Measurements from ENCODE around the gene CFAP99. TPM values are rescaled to one million over a fixed set of nuclear protein-coding genes. Genes with fewer than 3 reads are reported as not detected.
"Not testable (repeated sequence)": the region's sequence is repeated elsewhere in the genome, so short reads cannot be mapped to it uniquely, and the experiment has no call there.

The CFAP99 gene
- total RNA-seq, 2 donors from 2014 or later, result not detected

DNA sequence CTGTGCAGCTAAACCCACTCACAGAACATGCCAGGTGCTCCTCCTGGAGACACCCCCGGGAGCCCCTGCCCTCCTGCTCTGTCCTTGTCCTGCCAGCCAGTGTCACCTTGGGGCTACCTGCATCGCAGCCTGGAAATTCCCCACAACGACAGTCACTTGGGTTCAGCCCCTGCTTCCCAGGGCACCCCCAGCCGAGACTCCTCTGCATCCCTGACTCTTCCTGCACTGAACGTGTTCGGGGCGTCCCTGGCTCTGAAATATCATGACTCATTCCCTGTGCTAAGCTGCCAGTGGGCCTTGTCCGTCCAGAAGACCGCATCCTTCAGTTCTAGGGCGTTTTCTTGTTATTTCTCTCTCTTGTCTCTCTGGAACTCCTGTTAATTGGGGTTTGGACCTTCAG, 5.8 kb downstream of the CFAP99 start:
- intact Hi-C loops (cut with DNase I), result loop anchor here in 1 of 2 donors (10.0 kb wide), 1 partner anchor 100 kb away; no protein-coding TSS in a partner anchor
- DNase-seq (ENCODE audit: low spot score), result no peak

DNA sequence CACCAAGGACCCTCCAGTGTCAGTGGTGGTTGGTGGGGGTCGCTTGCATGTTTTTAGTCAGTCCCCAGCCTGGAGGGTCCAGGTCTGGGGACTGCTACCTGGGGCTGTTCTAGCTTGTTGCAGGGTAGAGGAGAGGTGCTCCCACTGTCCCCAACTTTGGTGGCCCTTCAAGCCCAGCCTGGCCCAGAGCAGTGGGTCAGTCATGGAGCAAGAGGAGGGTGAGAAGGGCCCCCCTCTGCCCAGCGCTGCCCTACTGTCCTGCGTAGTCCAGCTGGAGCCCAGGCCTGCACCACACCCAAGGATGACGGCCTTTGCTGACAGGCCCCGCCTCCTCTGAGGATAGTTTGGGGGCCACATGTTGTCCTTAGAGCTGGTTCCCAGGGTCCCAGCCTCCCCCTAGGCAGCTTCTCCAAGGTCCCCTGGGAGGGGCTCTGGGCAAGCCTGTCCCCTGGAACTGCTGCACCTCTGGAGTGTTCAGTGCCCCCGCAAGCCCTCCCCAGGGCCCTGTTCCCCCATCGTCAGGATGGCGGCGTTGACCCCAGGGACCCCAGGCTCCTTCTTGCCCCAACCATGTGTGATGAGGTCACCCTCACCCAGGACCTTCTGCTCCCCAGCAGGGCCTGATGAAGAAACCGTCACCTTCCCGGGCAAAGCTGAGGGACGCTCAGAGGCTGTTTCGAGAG, 6.8 kb downstream of the CFAP99 start:
- no peak for DNase-seq (ENCODE audit: low spot score)
- intact Hi-C loops (cut with DNase I), result loop anchor here in 1 of 2 donors (10.0 kb wide), 1 partner anchor 99 kb away; no protein-coding TSS in a partner anchor

DNA sequence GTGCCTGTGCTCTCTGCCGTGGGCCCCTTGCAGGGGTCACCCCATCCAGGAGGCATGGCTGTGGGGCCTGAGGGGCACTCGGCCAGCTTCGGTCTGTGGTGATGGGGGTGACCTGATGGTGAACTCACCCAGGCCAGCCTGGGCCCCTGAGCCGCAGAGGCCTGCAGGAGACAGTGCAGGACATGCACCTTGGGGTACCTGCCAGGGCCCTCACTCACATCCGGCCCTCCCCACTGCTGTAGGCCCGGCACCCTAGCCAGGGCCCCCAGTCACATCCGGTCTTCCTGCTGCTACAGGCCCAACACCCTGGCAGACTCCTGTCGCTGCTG, 7.3 kb downstream of the CFAP99 start:
- DNase-seq (ENCODE audit: low spot score), result no peak
- intact Hi-C loops (cut with DNase I), result loop anchor here in 1 of 2 donors (10.0 kb wide), 1 partner anchor 99 kb away; no protein-coding TSS in a partner anchor

DNA sequence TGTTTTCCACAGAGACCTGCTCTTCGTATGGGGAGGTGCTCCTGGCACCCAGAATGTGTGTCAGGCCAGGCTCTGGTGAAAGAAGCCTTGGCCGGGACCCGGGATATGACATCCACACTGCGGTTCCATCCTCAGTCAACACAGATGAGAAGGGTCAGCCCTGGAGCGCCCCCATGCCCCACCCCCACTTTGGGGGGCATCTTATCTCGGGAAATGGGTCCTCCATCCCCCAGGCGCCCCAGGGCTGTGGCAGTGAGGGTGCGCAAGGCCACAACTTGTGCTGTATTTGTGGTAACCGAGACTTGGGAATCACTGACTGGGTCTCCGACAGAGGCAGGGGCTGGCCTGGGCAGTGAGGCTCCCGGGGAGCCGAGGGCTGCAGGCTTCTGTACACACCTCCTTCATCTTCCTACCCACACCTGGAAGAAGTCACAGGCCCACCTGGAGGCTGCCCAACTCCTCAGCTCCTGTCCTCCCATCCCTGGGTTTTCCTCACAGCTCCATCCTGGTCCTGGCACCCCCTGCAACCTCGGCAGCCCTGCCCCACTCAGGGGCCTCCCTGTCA, 8.0 kb downstream of the CFAP99 start:
- no peak for DNase-seq (ENCODE audit: low spot score)
- intact Hi-C loops (cut with DNase I), result loop anchor here in 1 of 2 donors (10.0 kb wide), 1 partner anchor 98 kb away; no protein-coding TSS in a partner anchor

DNA sequence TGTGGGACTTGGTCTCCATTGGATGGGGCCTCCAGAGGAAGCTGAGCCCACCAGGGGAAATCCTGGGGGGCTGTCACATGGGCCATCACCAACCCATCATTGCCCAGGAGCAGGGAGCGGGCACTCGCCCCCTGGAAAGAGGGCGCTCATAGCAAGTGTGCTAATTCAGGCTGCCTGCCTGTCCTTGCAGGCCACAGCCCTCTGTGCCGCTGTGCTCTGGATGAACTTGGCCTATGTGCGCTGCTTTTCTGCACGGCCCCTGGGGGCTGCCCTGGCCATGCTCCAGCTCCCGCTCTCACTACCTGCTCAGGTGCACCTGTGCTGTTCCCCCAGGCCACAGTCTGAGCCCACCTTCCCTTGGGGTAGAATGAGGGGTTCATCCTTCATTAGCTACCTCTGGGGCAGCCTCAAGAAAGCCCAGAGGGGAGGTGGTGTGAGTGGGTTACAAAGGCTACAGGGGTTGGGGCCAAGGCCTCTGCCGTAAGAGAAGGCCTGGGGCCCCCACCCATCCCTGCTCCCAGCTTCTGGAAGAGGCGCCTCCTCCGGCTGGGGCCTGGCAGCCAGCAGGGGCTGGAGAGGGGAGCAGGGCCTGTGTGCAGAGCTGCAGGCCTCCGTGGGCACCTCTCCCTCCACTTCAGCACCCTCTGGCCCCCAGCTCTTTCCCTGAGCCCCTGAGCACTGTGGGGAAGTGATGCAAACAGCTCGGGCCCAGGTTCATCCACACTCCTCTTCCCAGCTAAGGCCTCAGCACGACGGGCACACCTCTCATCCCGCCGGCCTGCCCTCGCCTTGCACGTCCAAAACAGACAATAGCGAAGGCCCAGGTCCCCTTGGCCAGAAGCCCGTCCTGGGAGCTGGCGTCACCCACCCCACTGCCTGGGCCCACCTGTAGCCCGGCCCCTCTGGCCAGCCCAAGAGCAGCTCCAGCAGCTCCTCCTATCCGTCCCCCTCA, 8.9 kb downstream of the CFAP99 start:
- no peak for DNase-seq (ENCODE audit: low spot score)
- intact Hi-C loops (cut with DNase I), result loop anchor here in 1 of 2 donors (10.0 kb wide), 1 partner anchor 97 kb away; no protein-coding TSS in a partner anchor

DNA sequence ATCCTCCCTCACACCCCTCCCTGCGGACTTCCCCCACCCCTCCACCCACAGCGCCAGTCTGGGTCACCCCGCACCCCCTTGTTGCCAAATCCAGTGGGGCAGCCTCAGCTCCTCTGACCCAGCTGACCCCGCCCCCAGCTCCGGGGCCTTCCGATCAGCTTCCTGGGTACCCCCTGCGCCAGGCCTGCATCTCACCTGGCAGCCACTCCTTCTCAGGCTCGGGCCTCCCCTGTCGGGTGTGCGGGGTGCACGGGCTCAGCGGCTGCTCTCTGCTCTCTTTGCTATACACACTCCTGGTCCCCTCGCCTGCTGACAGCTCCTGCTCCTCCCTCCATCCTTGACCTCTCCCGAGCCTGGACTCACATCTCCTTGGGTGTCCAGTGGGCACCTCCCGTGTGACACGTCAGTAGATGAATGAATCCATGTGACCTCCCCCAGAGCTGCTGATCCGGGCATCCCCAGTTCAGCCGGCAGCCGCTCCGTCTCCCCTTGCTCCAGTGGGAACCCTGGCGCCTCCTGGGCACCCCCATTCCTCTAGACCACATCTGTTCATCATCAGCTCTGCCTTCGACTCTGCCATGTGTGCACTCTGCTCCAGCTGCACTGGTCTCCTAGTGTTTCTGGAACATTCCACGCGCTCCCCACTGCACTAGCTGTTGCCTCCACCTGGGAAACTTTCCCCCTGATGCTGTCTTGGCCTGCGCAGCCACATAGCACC, 9.9 kb downstream of the CFAP99 start:
- intact Hi-C loops (cut with DNase I), result loop anchor here in 1 of 2 donors (10.0 kb wide), 1 partner anchor 96 kb away; no protein-coding TSS in a partner anchor
- no peak for DNase-seq (ENCODE audit: low spot score)

DNA sequence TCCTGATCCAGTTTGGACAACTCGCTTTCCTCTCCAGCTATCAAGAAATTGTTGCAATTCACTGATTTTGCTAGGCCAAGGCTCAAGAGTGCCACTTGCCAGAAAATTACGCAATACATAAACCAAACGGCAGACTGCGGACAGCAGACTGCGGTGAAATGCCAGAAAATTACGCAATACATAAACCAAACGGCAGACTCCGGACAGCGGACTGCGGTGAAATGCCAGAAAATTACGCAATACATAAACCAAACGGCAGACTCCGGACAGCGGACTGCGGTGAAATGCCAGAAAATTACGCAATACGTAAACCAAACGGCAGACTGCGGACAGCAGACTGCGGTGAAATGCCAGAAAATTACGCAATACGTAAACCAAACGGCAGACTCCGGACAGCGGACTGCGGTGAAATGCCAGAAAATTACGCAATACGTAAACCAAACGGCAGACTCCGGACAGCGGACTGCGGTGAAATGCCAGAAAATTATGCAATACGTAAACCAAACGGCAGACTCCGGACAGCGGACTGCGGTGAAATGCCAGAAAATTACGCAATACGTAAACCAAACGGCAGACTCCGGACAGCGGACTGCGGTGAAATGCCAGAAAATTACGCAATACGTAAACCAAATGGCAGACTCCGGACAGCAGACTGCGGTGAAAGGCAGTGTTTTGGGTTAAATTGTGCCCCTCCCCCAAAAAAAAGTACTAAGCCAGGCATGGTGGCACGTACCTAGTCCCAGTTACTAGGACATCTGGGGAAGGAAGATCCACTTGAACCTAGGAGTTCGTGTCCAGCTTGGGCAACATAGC, 11.4 kb downstream of the CFAP99 start:
- intact Hi-C loops (cut with DNase I), result loop anchor here in 1 of 2 donors (10.0 kb wide), 1 partner anchor 95 kb away; no protein-coding TSS in a partner anchor
- not testable (repeated sequence) for DNase-seq (ENCODE audit: low spot score)

DNA sequence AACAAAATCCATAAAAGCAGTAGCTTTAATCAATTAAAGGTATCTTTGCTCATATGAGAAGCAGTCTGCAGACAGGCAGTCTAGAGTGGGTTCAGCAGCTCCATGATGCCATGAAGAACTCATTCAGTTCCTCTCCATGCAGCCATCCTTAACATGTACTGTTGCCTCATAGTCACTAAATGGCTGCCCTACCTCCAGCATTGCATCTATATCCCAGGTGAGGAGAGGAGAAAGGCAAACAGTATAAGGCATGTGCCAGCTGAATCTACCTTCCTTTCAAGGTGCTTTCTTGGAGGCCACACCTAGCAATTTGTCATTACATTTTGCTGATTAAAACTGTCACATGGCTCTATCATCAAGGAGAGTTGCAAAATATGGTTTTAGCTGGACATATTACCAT, 13.2 kb downstream of the CFAP99 start:
- no peak for DNase-seq (ENCODE audit: low spot score)
- intact Hi-C loops (cut with DNase I), result no loop called here

DNA sequence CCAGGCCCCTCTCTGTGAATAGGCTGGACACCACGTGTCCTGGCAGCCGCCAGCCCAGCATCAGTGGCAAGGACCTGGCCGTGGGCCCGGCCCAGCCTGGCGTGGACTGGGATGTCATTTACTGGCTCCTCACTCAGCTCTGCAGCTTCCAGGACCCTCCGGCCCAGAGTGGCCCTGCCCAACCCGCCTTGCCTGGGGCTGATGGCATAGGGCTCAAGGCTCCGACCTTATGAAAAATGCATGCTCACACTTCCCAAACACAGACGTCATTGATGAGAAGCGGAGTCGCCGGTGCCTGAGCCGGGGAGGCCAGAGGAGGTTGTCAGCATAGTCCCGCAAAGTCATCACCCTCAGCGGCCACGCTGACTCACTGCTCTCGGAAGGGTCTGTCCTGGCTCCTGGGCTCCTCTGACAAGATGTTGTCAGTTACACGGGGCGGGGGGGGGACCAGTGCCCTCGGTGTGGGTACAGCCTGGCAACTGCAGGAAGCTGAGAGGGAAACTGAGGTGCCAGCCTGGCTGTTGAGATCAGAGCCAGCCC, 14.3 kb downstream of the CFAP99 start:
- intact Hi-C loops (cut with DNase I), result no loop called here
- DNase-seq (ENCODE audit: low spot score), result no peak

DNA sequence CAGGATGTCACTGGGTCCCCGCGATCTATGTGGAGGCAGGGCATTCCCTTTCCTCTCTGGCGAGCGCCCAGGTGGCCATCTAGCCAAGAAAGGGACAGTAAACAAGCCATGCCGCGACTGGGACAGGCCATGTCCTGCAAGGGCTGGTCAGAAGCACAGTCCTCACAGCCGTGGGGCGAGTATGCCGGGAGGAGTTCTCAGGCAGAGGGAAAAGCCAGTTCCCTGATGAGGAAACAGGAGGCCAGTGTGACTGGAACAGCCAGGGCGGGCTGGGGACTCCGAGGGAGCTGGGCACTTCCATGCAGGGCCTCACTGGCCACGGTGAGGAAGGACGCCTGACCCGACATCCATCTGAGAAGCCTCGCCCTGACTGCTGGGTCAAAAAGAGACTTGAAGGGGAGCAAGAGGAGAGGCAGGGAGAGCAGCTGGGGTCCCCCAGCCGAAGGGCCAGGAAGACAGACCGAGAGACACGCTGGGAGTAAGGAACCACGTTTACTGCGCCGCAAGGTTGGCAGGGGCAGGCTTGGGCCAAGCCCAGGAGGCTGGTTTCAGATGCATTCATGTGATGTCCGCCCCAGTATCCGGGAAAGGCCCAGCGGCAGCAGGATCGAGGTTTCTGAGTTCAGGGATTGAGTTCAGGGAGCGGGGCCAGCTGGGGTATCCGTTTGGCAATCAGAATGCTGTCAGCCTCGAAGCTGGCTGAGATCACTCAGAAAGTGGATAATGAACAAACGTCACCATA, 15.0 kb downstream of the CFAP99 start:
- intact Hi-C loops (cut with DNase I), result no loop called here
- DNase-seq (ENCODE audit: low spot score), result no peak

DNA sequence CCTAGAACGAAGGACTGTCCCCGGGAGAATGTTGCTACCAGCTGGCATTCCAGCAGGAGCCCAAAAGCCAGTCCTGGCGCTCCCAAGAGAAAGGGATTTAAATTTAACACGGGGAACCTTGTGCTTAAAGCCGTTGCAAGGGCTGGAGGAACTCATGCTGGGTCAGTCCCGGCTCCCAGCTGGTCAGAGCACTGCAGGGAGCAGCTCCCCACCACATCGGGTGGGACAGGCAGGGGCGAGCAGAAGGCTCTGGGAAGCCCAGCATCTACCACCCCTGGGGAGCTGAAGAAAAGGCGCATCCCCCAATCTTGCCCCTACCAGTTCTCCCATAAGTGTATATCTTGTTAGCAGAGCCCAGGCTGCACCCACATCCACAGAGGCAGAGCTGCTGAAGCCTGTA, 15.7 kb downstream of the CFAP99 start:
- intact Hi-C loops (cut with DNase I), result no loop called here
- DNase-seq (ENCODE audit: low spot score), result no peak

DNA sequence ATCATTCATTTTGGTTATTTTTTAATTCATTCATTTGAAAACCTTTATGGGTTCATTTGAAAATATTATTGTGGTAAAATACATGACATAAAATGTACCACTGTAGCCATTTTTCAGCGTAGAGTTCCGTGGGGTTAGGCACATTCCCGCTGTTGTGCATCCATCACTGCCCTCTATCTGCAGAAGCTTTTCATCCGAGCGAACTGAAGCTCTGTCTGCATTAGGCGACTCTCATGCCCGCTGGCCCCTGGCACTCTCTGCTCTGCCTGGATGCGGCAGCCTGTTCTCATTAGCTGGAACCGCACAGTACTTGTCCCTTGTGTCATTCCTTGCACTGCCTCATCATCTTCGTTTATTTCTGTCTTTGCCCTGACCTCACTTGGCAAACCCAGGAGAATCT, 17.5 kb downstream of the CFAP99 start:
- no peak for DNase-seq (ENCODE audit: low spot score)
- intact Hi-C loops (cut with DNase I), result loop anchor here in 1 of 2 donors (5.0 kb wide), 1 partner anchor 339 kb away; no protein-coding TSS in a partner anchor

DNA sequence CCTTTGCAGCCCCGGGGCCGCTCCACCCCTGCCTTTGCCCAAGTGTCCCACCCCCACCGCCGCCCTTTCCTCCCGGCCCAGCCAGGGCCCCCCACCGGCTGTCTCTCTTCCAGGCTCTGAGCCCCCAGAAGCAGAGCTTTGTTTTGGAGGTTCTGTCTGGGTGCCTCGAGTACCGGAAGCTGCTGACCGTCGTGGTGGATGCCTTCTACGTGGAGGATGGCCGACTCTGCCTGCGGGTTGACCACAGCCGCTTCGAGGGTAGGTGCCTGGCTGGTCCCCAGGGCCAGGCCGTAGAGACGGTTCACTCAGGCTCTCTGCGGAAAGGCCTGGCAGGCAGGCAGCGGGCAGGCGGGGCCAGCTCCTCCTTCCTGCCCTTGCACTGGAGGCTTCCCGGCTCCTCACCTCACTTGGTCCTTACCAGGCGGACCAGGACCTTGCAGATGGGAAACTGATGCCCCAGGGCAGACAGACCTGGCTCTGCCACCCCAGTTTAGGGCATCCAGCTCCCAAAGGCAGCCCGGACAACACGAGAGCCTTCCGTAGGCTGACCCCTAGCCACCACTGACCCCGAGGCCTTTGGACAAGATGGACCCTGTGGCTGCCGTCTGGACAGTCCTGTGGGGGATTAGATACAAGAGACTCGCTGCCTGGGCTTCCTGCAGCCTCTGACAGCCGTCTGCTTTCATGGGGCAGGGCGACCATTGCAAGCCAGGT, 18.2 kb downstream of the CFAP99 start:
- intact Hi-C loops (cut with DNase I), result loop anchor here in 1 of 2 donors (5.0 kb wide), 1 partner anchor 340 kb away; no protein-coding TSS in a partner anchor
- DNase-seq (ENCODE audit: low spot score), result no peak

DNA sequence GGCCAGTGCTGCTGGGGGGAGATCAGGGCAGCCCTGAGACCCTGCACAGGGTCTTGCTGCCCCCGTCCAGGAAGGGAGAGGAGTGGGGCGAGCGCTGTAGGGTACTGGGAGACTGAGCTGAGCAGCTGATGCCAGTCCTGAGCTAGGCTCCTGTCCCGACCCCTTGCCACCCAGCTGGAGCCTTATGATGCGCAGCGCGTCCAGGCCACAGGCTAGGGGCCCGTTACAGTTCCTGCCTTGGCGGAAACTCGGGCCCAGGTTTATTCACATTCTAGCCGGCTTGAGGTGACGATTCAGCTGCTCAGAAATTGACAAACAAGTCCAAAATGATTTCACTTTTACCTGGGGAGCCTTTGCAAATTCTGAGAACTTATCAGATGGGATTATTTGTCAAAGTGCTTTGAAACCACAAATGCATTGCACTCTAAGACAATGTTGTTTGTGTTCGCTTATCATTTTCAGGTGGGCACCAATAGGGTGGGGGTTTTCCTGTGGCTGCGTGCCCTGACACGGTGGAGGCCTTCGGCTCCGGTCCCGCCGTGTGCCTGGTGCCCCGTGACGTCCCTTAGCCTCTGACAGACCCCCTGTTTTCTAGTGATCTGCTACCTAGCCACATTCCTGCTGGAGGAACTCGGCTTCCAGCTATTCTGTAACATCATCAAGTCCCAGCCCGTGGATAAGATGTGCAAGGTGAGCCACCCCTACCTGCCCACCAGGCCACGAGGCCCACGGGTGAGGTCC, 18.9 kb downstream of the CFAP99 start:
- intact Hi-C loops (cut with DNase I), result loop anchor here in 1 of 2 donors (5.0 kb wide), 1 partner anchor 340 kb away; no protein-coding TSS in a partner anchor
- DNase-seq (ENCODE audit: low spot score), result no peak

DNA sequence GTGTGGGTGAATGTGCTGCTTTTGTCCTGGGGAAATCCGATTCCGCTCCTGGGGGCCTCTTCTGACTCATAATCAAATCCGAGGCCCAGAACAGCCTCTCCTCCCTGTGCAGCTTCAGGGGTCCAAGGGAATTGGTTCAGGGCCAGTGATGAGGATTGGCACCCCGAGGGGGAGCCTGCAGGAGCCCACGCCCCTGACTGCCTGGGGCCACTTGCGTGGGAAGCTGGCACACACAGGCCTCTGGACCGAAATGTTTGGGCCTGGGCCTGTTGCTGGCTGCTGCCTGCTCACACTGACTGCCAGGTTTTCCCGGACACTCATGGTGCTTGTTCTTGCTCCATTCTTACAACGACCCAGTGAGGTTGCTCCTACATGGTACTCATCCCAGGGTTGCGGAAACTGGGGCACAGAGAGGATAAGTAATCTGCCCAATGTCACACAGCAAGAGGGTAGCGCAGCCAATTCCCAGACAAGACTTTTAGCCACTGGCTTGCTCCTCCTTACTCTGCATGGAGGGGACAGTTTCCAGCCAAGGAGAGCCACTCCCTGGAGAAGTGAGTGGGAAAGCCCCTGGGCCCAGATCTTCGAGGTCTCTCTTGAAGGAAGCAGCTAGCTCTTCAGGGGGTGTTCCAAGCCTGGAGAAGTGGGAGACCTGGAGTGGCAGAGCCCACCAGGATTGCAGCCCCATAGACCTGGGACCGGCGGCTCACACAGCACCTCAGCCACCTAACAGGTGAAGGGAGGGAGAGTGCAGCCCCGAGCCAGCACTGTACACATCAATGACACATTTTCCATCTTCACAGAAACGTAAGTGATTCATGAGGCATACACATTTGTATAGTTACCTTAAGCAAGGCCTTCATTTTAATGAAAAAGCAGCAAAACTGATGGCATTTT, 20.3 kb downstream of the CFAP99 start:
- intact Hi-C loops (cut with DNase I), result loop anchor here in 1 of 2 donors (5.0 kb wide), 1 partner anchor 342 kb away; no protein-coding TSS in a partner anchor
- no peak for DNase-seq (ENCODE audit: low spot score)
